NCI-H2196 (cell line): Measurements from ENCODE around the gene TDRD7.

Experiments
- DNase-seq: peaks from one replicate; lab custom pipeline; 2025; ENCODE audit not compliant: unreplicated experiment; lab: John Stamatoyannopoulos, UW

TDRD7 gene

DNA sequence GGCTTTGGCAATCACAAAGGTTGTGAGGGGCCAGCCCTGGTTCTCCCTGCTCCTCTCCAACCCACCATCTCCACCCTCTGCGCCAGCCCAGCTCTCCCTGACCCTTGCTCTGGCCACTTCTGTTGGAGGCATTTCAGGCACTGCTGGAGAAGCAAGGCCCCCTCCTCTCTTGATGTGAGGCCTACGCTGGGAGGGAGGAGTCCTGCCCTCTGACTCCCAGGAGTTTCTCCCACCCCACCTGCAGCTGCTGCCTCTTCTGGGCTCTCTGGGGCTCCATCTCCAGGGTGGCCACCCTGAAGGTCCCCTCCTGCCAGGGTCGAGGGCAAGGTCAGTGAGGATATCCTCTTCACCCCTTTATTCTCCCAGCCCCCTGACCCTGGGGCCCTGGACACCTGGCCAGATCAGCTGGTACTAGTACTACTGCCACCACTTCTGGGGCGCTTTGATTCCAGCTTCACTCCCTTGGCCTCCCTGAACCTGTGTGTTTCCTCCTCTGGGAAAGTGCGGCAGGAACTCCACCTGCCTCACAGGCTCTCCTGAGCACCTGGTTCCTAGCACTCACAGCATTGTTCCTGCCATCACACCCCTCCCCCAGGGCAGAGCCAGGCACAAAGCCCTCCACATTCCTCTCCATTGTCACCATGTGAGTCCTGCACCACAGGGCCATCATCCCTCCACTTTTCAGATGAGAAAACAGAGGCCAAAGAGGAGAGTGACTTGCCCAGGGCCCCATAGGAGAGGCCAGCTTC, 23.8 kb upstream of the TDRD7 start:
- DNase-seq: no peak

DNA sequence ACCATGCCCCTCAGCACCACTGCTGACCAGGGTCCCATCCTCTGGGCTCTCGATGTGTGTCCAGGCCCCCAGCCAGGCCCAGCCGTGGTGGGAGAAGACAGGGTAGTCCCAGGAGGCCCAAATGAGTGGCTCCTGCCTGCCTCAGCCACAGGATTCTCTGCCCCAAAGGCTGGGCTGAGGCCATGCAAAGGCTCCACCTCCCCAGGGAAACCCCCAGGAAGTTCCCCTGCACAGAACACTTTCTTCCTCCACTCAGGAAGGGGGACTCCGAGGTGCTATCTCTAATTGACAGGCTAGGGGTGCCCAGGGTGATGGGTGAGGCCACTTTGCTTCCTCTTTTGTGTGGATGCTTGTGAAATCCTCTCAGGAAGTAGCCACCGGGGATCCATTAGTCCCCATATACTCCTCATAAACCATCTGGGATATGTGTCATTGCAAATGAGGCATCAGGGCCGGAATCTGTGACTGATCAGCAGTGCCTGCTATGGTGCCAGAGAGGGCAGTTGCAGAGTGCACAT, 23.1 kb upstream of the TDRD7 start:
- DNase-seq: no peak

DNA sequence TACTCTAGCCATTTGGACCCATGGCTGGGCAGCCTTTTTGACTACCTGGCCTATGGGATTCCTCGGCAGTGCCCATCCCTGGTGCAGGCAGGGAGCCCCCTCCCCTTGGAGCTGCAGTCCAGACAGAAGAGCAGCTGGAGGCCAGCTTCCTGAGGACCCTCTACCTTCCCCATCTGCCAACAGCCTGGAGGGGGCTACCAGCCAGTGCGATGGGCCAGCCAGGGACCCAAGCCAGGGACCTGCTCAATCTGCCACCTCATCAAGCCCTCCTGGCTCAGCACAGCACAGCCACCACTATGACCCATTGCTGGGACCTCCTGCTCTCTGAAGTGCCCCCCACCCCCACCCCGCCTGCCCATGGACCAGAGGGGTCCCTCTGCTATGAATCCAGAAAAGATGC, 22.6 kb upstream of the TDRD7 start:
- DNase-seq: no peak

DNA sequence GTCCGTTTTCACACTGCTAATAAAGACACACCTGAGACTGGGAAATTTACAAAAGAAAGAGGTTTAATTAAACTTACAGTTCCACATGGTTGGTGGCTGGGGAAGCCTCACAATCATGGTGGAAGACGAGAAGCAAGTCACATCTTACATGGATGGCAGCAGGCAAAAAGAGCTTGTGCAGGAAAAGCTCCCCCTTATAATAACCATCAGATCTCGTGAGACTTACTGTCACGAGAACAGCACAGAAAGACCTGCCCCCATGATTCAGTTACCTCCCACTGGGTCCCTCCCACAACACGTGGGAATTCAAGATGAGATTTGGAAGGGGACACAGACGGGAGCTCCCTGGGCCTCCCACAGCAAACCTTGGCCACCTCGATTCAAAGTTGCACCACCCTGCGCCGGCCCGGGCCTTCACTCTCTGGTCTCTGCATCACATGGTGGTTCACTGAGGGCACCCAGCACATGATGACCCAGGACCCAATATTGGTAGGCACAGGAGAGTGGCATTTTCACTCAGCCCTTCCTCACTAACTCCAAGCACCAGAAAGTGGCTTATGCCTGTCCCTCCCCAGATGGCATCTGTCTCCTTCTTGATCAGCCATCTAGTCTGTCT, 21.0 kb upstream of the TDRD7 start:
- no peak for DNase-seq

DNA sequence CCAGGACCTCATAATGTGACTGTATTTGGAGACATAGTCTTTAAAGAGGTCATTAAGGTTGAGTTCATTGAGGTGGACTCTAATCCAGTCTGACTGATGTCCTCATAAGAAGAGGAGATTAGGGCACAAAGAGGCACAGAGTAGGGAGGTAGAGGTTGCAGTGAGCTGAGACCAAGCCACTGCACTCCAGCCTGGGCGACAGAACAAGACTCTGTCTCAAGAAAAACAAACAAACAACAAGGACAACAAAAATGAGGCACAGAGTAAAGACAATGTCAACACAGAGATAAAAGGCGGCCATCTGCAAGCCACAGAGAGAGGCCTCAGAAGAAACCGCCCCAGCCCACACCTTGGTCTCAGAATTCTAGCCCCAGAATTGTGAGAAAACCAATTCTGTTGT, 17.0 kb upstream of the TDRD7 start:
- DNase-seq: no peak

DNA sequence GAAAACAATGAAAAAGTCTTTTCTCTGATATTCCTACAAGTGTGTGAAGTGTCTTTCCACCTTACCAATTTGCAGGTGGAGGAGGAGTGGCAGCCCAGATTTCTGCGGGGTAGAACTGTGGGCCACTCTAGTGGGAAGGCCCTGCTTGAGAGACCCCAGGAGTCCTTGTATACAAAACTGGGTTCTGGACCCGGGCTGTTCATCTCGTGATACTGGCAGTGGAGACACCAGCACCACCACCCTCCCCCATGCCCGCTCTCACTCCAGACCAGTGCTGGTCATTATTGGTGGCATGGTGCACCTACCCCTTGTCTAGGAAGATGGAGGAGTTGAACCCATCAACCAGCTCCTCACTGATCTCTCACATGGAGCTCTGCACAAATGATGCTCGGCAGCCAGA, 16.2 kb upstream of the TDRD7 start:
- no peak for DNase-seq

DNA sequence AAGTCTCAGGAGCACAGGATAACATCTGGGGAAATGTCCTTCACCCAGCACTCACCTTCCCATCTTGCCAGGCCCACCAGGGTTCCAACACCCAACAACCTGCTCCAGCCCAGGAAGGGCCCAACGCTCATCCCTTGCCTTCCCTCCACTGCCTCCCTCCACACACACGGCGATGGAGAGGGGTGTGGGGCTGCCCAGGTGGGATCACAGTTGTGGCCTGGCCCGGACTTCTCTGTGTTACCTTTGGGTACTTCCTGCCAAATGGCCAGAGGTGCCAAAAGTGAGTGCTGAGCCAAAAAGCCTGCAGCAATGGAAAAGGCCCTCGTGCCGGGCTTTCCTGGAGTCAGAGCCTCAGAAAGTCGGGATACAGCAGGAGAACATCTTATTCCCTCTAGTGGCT, 15.6 kb upstream of the TDRD7 start:
- no peak for DNase-seq

DNA sequence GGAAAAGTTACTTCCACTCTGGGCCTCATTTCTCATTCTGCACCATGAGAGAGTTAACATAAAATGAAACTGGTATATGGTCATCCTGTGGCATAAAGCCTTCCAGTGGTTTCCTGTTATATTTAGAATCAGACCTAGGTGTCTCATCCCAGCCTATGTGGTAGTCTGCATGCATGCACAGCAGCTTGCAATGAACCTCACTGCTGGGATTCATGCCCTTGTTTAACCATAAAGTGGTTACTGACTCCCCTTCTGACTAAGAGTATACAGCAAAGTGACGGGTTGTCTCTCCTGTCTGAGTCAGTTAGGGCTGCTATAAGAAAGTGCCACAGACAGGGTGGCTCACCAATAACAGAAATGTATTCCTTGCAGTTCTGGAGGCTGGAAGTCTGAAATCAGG, 14.7 kb upstream of the TDRD7 start:
- DNase-seq: no peak

DNA sequence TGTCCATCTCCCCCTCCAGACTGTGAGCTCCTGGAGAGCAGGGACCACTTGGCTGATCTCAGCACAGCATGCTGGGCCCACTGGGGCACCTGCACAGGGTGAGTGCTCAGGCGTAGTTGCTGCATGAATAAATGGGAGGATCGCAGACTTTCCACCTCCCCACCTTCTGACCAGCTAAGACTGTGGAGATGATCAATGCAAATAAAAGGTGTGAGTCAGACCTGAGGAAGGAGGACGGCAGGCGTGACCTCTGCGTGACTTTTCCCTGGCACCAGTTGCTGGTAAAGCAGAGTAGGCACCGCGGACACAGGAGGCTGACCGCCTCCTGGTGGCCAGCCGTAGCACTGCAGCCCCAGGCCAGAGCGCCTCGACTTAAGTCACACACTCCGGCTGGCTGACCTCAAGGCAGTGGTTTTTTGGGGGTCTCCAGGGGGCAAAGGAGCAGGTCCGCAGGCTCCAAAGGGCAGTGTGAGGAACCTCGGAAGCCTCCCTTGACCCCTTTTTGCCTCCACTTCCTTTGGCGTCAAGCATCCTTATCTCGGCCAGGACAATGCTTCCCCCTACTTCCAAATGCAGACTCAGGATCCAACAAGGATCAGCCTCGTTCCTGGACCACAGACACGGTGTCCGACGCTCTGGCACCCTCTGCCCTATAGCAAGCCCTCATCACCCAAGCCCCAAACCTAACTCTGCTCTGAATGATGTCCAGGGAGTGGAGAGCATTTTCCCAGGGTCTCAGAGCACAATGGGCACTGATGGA, 12.7 kb upstream of the TDRD7 start:
- DNase-seq: peak; percentile 82

DNA sequence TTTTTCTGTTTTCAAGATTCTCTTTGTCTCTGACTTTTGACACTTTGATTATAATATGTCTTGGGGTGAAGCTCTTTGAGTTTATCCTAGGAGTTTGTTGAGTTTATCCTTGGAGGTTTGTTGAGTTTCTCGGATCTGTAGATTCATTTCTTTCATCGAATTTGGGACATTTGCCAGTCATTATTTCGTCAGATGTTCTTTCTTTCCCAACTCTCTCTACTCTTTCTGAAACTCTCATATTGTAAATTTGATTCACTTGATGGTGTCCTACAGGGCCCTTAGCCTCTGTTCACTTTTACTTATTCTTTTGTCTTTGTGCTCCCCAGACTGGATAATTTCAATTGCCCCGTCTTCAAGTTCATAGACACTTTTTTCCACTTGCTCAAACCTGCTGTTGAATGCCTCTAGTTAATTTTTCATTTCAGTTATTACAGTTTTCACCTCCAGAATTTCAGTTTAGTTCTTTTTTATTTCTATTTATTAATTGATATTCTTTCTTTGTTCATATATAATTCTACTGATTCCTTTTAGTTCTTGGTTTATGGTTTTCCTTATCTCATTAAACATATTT, 8.1 kb upstream of the TDRD7 start:
- DNase-seq: no peak

DNA sequence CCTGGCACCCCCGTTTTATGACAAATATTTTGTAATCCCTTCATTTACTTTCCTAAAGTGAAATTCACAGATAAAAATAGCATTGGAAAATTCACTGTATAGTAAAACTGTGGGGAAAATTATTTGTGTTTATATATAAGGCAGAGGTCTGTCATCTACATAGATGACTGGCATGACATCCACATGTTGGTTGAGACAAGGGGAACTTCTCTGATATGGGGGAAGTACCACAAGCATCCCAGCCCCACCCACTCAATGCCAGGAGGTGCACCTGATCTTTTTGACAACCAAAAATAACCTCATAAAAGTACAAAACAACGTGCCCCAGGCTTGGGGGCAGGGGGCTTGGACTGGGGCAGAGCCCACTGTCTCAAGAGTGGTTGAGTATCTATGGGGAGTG, 6.3 kb upstream of the TDRD7 start:
- DNase-seq: no peak

DNA sequence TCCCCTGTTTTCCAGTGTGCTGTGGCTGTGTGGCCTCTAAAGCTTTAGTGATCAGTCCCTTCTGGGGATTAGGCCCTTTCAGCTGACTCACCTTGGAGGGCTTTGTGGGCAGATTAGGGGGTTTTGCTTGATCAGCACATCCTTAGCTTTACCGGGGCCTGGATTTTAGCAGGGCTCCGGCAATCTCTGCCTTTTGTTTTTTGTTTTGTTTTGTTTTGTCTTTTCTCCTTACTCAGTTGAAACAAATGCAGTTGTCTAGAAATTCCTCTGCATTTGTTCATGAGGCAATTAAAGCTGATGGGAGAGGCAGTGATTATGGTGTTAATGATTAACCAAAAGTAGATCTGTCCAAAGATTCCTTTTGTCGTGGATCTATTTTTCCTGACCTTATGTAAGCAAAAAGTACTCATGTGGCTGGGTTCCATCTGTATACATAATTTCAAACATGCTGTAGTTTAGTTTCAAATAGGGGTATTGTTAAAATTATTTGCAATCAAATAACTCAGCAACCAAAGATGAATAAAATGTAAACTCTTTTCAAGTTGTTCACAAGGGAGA, 5.2 kb upstream of the TDRD7 start:
- no peak for DNase-seq

DNA sequence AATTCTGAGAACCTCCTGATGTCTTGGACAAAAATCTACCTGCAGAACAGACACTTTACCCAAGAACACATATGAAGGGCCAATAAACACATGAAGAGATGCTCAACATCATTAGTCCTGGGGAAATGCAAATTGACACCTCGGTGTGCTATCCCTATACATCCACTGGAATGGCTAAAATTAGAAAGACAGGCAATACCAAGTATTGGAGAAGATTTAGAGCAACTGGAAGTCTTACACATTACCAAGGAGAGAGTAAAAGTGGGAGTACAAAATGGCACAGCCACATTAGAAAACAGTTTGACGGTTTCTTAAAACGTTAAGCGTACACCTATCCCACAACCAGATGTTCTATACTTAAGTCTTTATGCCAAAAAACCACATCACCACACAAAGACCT, 3.3 kb upstream of the TDRD7 start:
- no peak for DNase-seq

DNA sequence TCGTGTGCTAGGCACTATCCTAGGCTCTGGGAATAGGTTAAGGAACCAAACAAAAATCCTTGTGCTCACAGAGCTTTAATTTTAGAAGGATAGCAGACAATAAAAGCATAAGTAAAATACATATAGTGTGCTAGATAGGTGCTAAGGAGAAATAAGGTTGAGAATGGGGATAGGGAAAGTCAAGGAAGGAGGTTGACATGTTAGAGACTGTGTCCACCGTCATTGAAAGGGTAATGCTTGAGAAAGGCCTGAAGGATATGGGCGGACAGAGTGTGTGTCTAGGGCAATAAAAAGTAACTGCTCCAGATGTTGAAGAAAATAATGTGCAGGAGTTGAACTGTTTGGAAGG, 482 bp upstream of the TDRD7 start:
- no peak for DNase-seq

DNA sequence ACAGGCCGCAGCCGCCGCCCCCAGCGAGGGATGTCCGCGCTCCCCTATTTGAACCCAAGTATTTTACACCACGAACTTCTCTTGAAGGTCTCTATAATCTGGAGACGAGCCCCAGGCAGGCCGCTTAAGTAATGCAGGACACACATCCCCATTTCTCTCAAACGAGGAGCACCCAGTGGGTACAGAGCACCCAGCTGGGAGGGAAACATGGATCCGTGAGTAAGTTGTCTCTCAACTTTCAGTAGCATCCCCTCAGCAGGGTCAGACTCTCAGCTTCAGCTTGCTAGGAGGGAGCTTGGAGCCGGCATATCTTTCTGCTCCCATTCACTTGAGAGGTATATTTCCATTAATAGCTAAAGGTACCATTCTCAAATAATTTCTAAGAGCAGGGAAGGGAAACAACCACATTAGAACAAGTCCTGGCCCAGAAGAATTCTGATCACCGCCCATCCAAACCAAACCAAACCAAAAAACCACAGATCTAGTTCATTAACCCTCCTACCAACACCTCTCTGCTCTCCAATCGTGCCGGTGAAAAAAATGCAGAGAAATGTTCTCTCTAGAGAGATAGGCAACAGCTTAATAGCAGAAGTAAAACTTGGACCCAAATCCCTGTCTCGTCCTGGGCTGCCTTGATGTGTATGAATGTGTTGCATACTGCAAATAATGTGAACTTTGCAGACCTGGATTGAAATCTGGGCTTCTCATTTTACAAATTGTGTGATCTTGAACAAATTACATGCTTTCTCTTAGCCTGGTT, 910 bp downstream of the TDRD7 start:
- DNase-seq: peak; percentile 18

DNA sequence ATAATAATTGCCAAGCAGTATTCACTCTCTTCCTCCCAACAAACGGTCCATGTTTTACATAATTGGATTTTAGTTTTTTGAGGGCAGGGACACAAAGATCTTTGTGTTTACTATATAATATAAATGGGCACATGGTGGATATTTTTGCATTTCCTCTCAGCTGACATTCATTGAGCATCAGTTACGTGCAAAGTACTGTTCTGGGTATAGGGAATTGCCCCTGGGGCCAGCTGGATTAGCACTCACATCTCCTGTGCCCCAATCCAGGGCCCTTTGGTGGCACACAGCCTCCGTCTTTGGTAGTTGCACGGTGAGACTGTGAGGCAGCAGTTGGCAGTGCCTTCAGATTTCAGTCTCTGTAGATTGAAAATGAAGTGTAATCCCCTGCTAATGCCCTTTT, 1.6 kb downstream of the TDRD7 start:
- DNase-seq: no peak

DNA sequence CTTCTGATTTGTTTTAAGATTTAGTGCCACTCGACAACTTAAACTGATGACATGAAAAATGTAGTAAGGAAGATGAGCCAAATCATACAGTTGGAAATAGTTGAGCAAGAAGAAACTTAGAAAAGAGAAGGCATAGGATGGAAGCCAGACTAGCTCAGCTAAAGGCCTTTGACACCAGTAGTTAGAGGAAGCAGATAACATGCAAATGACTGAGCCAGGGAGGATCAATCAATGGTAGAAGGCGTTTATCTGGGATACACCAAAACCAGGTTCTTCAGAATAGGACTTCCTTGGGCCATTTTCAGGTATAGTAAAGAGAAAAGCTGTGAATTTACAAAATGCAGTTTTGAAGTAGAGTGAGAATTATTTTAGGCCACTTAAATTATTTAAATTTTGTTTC, 3.2 kb downstream of the TDRD7 start:
- DNase-seq: no peak

DNA sequence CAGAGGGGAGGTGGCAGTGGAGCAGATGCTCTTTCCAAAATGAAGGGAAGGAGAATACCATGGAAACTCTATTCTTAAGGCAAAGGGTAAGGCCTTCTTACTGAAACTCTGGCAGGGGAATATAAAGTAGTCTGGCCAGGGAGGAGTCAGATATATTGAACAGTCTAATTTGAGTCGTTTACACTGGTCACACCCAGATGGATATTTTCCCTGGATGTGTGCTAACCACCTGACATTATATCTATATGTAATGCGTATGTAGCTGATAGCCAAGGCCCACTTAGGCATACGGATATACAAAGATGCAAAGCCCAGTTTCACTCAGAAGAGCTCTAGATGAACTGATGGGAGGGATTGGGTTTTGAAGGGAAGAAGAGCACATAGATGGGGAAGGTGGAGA, 7.0 kb downstream of the TDRD7 start:
- no peak for DNase-seq

DNA sequence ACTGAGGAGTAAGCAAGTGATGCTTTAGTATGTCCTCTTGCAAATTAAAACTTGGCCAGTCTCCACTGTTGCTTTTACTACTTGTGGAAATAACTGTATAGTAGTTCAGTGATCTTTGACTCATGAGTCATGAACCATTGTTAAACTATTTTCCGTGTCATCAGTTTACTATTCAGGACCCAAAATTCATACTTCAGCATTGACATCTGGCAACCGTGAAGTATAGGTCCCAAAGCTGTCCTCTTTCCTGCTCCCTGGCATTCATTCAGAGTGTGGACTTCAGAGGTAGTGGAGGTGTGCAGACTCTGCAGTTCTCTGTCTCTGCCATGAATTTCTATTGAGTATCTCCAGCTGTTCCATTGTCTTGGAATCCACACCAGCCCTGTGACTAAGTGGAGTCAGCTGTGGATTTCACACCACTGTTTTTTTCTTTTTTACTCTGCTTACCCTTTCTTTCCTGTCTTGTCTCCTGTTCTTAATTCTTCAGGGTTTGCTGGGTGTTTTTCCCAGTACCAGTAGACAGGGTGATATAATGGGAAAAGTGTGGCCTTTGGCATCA, 7.5 kb downstream of the TDRD7 start:
- DNase-seq: no peak

DNA sequence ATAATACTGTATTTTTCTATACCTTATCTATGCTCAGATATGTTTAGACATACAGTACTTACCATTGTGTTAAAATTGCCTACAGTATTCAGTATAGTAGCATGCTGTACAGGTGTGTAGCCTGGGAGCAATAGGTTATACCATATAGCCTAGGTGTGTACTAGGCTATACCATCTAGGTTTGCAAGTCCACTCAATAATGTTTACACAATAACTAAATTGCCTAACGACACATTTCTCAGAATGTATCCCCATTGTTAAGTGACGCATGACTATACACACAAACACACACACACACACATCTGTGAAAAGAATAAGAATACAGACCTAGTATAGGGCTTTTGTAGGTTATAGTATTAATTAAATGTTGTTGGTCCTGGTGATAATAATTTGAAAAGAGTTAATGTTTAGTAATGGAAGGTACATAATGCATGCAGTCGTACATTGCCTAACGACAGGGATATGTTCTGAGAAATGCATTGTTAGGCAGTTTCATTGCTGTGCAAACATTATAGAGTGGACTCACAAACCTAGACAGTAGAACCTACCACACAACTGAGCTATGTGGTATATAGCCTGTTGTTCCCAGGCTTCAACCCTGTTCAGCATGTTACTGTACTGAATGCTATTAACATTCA, 13.6 kb downstream of the TDRD7 start:
- no peak for DNase-seq
